GM12878 (cell line): Measurements from ENCODE around the gene CPNE4. TPM values are rescaled to one million over a fixed set of nuclear protein-coding genes. Genes with fewer than 3 reads are reported as not detected.

Experiments
- ATAC-seq: fragments of 200-7000 bp; cut with Tn5 transposase; 3 replicates; pipeline ENCODE4 v1.9.1; 2020; ENCODE audit warnings: mild to moderate bottlenecking, moderate library complexity
- BruUV-seq: library from RNA; stranded (reverse); fragments of 400-500 nt; replicated peaks from 2 replicates; lab custom pipeline; 2021; lab: Mats Ljungman, UMichigan
- CTCF ChIA-PET: fragments of 300-600 bp; sonication (Branson Sonifier 250); formaldehyde crosslinking; extraction: SDS; loops from one replicate; lab custom pipeline; 2021; ENCODE audit warnings: inconsistent platforms; lab: Yijun Ruan, JAX
- POLR2A ChIA-PET: fragments of 350-600 bp; formaldehyde crosslinking; extraction: SDS; loops from one replicate; lab custom pipeline; 2021; ENCODE audit warnings: inconsistent platforms; lab: Charles Lee
- RAD21 ChIA-PET: fragments of 300-600 bp; sonication (Branson Sonifier 250); formaldehyde crosslinking; loops from one replicate; lab custom pipeline; 2023; ENCODE audit warnings: antibody characterized with exemption; ENCODE audit not compliant: unreplicated experiment; lab: Charles Lee
- SMC1A ChIA-PET: fragments of 300-600 bp; sonication (Branson Sonifier 250); formaldehyde crosslinking; loops from one replicate; lab custom pipeline; 2023; ENCODE audit not compliant: unreplicated experiment, uncharacterized antibody; lab: Charles Lee
- DNase-seq: peaks from one replicate; pipeline ENCODE4 v3.0.0-alpha.2; 2011; ENCODE audit warnings: low read depth, low spot score
- FAIRE-seq: peaks from 3 replicates; lab custom pipeline; 2011; peaks lifted over from hg19 to GRCh38; lab: Jason Lieb, UNC
- H2AFZ ChIP-seq: 2 replicates; pipeline ENCODE4 v1.6.0; 2011; ENCODE audit warnings: low read depth, low read length, control low read depth; ENCODE audit not compliant: control insufficient read depth
- H3K27ac ChIP-seq: 2 replicates; pipeline ENCODE4 v1.5.1; 2011; ENCODE audit warnings: control low read depth; ENCODE audit not compliant: control insufficient read depth, insufficient read depth
- H3K27me3 ChIP-seq, 2 experiments: replicated peaks in 1 of 2; 2 replicates each; pipeline versions ENCODE4 v1.6.0 to v1.6.1; 2011; ENCODE audit warnings: low read length in 1 of 2; ENCODE audit not compliant: control insufficient read depth in 2 of 2, insufficient read depth in 2 of 2
- H3K36me3 ChIP-seq, 2 experiments: 2 replicates each; pipeline ENCODE4 v1.5.1; 2011; ENCODE audit warnings: low read length in 1 of 2; ENCODE audit not compliant: control insufficient read depth in 2 of 2, insufficient read depth in 2 of 2
- H3K4me1 ChIP-seq: 2 replicates; pipeline ENCODE4 v1.6.1; 2011; ENCODE audit warnings: mild to moderate bottlenecking, low read length, moderate library complexity, mixed read lengths; ENCODE audit not compliant: control insufficient read depth, insufficient read depth
- H3K4me2 ChIP-seq: 2 replicates; pipeline ENCODE4 v1.6.0; 2011; ENCODE audit warnings: control low read depth; ENCODE audit not compliant: control insufficient read depth, insufficient read depth
- H3K4me3 ChIP-seq: fragments of 200-600 bp; sonication (generic); 2 replicates; pipeline ENCODE4 v1.5.1; 2016
- H3K79me2 ChIP-seq: 2 replicates; pipeline ENCODE4 v1.6.0; 2011; ENCODE audit warnings: low read length; ENCODE audit not compliant: control insufficient read depth, insufficient read depth
- H3K9ac ChIP-seq: 2 replicates; pipeline ENCODE4 v1.8.0; 2011; ENCODE audit warnings: low read length, control low read depth, mixed read lengths; ENCODE audit not compliant: control insufficient read depth, insufficient read depth
- H3K9me3 ChIP-seq: replicated peaks from 3 replicates; pipeline ENCODE4 v1.5.1; 2011; ENCODE audit warnings: mild to moderate bottlenecking, low read length; ENCODE audit not compliant: control insufficient read depth, insufficient read depth
- H4K20me1 ChIP-seq: 2 replicates; pipeline ENCODE4 v1.6.0; 2011; ENCODE audit not compliant: control insufficient read depth, insufficient read depth
- ATF3 ChIP-seq: IDR thresholded peaks from 2 replicates; pipeline ENCODE4 v1.6.1; 2011; ENCODE audit warnings: low read depth, mild to moderate bottlenecking, low read length, moderate library complexity, borderline replicate concordance; ENCODE audit errors: extremely low read depth
- BRCA1 ChIP-seq: IDR thresholded peaks from 2 replicates; pipeline ENCODE4 v1.6.1; 2011; ENCODE audit warnings: low read depth, low read length, improper control_type of control experiment
- CBFB ChIP-seq: IDR thresholded peaks from 2 replicates; pipeline ENCODE4 v1.6.1; 2016; ENCODE audit warnings: antibody characterized with exemption, low read depth
- EGR1 ChIP-seq, 2 experiments: IDR thresholded peaks; 1 replicate in 1 of 2; 2 replicates in 1 of 2; pipeline ENCODE4 v1.6.1; 2011 to 2012; ENCODE audit warnings: low read depth in 2 of 2, low read length in 2 of 2, borderline replicate concordance in 1 of 2, mild to moderate bottlenecking in 1 of 2, moderate library complexity in 1 of 2
- EZH2 ChIP-seq: IDR thresholded peaks from 2 replicates; pipeline ENCODE4 v1.6.1; 2012; ENCODE audit warnings: low read depth, mild to moderate bottlenecking, control low read depth, inconsistent platforms, low read length, borderline replicate concordance; ENCODE audit not compliant: control insufficient read depth
- FOS ChIP-seq: IDR thresholded peaks from 3 replicates; pipeline ENCODE4 v1.6.1; 2011; ENCODE audit warnings: borderline replicate concordance; ENCODE audit not compliant: insufficient read length; ENCODE audit errors: extremely low read depth
- JUNB ChIP-seq: IDR thresholded peaks from 2 replicates; pipeline ENCODE4 v1.6.1; 2016; ENCODE audit warnings: antibody characterized with exemption, mild to moderate bottlenecking
- MAX ChIP-seq: IDR thresholded peaks from 2 replicates; pipeline ENCODE4 v1.6.1; 2012; ENCODE audit warnings: low read depth, low read length, improper control_type of control experiment
- NFIC ChIP-seq: IDR thresholded peaks from 2 replicates; pipeline ENCODE4 v1.6.1; 2012; ENCODE audit warnings: low read depth, mild to moderate bottlenecking, inconsistent platforms, low read length, moderate library complexity
- POLR2A ChIP-seq: IDR thresholded peaks from 2 replicates; pipeline ENCODE4 v1.6.1; 2011; ENCODE audit warnings: low read depth, mild to moderate bottlenecking, low read length
- POLR2AphosphoS2 ChIP-seq: IDR thresholded peaks from 2 replicates; pipeline ENCODE4 v1.6.1; 2011; ENCODE audit warnings: low read depth, mild to moderate bottlenecking, low read length, improper control_type of control experiment, moderate library complexity
- REST ChIP-seq: IDR thresholded peaks from 2 replicates; pipeline ENCODE4 v1.6.1; 2012; ENCODE audit warnings: mild to moderate bottlenecking, low read depth, low read length
- SREBF2 ChIP-seq: IDR thresholded peaks from 2 replicates; pipeline ENCODE4 v1.6.1; 2012; ENCODE audit warnings: mild to moderate bottlenecking, low read length
- TCF12 ChIP-seq: IDR thresholded peaks from 2 replicates; pipeline ENCODE4 v1.6.1; 2011; ENCODE audit warnings: low read depth, mild to moderate bottlenecking, low read length
- WGBS: methylation state at CpG from one replicate; pipeline ENCODE4 v1.1.6; 2016; ENCODE audit warnings: low lambda C conversion rate; ENCODE audit not compliant: insufficient replicate concordance, insufficient coverage; ENCODE audit errors: missing lambda C conversion rate; 5-methylcytosine and 5-hydroxymethylcytosine counted together
- in situ Hi-C: fragments of 300-500 bp; cut with MboI; formaldehyde crosslinking; loops from 9 replicates; pipeline ENCODE4 v1.14.3; 2018; ENCODE audit warnings: mixed read lengths
- intact Hi-C: fragments of 100-400 bp; cut with micrococcal nuclease; formaldehyde crosslinking; loops from one replicate; pipeline ENCODE4 v1.14.2; 2022; ENCODE audit not compliant: unreplicated experiment
- polyA plus RNA-seq, 11 experiments: library from polyadenylated mRNA; depleted of rRNA in 4 of 11; unstranded in 6 of 11; stranded (reverse) in 5 of 11; fragments of >200 nt; fragmentation: Nextera tagmentation in 4 of 11; fragmentation: Illumina TruSeq in 1 of 11; extraction: Ambion mirVana in 4 of 11; extraction: Trizol in 1 of 11; gene quantifications; 1 replicate in 1 of 11; 2 replicates in 10 of 11; pipeline versions ENCODE4 v1.2.1 to v1.2.3, GENCODE V29; 2011 to 2016; ENCODE audit warnings: inconsistent platforms in 2 of 11, missing spikeins in 2 of 11, low read depth in 1 of 11
- total RNA-seq, 4 experiments: library from RNA; depleted of rRNA in 3 of 4; stranded (reverse); fragments of >200 nt in 3 of 4; fragmentation: Illumina TruSeq in 1 of 4; extraction: Trizol in 1 of 4; gene quantifications; 2 replicates each; pipeline versions ENCODE4 v1.2.1 to v1.2.3, GENCODE V29; 2013 to 2021

The CPNE4 gene
- total and polyA plus RNA-seq, 10 of the 15 experiments (the other 5 are each of a cell fraction or from before 2014, with no cell fraction given), result 0.17 to 1.9 (median 0.48) TPM; not detected in 1

- BruUV-seq, result no TSS peak
- no peak for DNase-seq
- no peak for TF ChIP-seq NFIC
- no peak for TF ChIP-seq JUNB
- no peak for TF ChIP-seq POLR2AphosphoS2
- TF ChIP-seq, all 136 proteins: peak for 0
- no peaks in the 10 kb centered on the region for H3K27me3 ChIP-seq
- ChIA-PET CTCF (no interaction called here), POLR2A (no interaction called here), SMC1A (no interaction called here), RAD21 (no interaction called here)
- H3K9ac ChIP-seq, result no peak overlapping the region
- no peak for FAIRE-seq
- no peak overlapping the region for H3K4me3 ChIP-seq
- no peaks in the 10 kb centered on the region for H3K79me2 ChIP-seq
- H2AFZ ChIP-seq, result no peak overlapping the region
- no peak overlapping the region for H3K27ac ChIP-seq
- H3K9me3 ChIP-seq, result no peaks in the 10 kb centered on the region; the same call in 2 of the 3 replicates
- no peak overlapping the region for H3K4me2 ChIP-seq
- no peaks in the 10 kb centered on the region for H3K4me1 ChIP-seq
- 28% methylated on average over 7 of the region's 7 CpGs for WGBS
- intact Hi-C loops, result no loop called here
- no peak for ATAC-seq
- no peaks in the 10 kb centered on the region for H3K36me3 ChIP-seq
- H4K20me1 ChIP-seq, result no peaks in the 10 kb centered on the region
- in situ Hi-C loops, result no loop called here
Measured at GRCh38 chr3:131518680-131519079, 516.1 kb downstream of the CPNE4 start.

- no peak for FAIRE-seq
- no TSS peak for BruUV-seq
- no peak for TF ChIP-seq TCF12
- no peak for TF ChIP-seq CBFB
- no peak for TF ChIP-seq ATF3
- no peak for TF ChIP-seq FOS
- no peak for TF ChIP-seq MAX
- no peak for TF ChIP-seq BRCA1
- no peak for TF ChIP-seq EZH2
- TF ChIP-seq SREBF2, result no peak
- TF ChIP-seq POLR2A, result no peak
- TF ChIP-seq EGR1 (IDR thresholded peaks at IDR 0.05; ENCODE audit: borderline replicate concordance in 1 of 2, low read depth in 2 of 2, low read length in 2 of 2), result no peak
- TF ChIP-seq REST, result no peak
Measured at GRCh38 chr3:131505421-131505820, 529.4 kb downstream of the CPNE4 start.

More at GRCh38 chr3:131505421-131505820, 529.4 kb downstream of the CPNE4 start:
- Histone ChIP-seq H3K4me2 (no peak overlapping the region), H3K79me2 (peaks cover 28% of the 10 kb centered on the region), H3K4me1 (no peaks in the 10 kb centered on the region), H3K9me3 (no peaks in the 10 kb centered on the region), H3K9ac (no peak overlapping the region), H3K27me3 (no peaks in the 10 kb centered on the region), H2AFZ (no peak overlapping the region), H4K20me1 (no peaks in the 10 kb centered on the region), H3K4me3 (no peak overlapping the region), H3K27ac (no peak overlapping the region), H3K36me3 (peaks cover 0 to 6% of the 10 kb centered on the region in 2 experiments; a peak in 1 of 4 replicates)
- POLR2A ChIA-PET, result no interaction called here
- SMC1A ChIA-PET, result no interaction called here
- RAD21 ChIA-PET, result no interaction called here
- in situ Hi-C loops, result no loop called here
- ATAC-seq (no peak), DNase-seq (no peak)
- CTCF ChIA-PET, result no interaction called here
- 65% methylated on average over 4 of the region's 4 CpGs for WGBS
- intact Hi-C loops, result no loop called here
